ENCODE measurements around the gene CLMN. TPM values are rescaled to one million over a fixed set of nuclear protein-coding genes. Genes with fewer than 3 reads are reported as not detected.

CLMN gene
- total and polyA plus RNA-seq, 8 donors: 17.4 to 78.1 (median 59.8) TPM

DNA sequence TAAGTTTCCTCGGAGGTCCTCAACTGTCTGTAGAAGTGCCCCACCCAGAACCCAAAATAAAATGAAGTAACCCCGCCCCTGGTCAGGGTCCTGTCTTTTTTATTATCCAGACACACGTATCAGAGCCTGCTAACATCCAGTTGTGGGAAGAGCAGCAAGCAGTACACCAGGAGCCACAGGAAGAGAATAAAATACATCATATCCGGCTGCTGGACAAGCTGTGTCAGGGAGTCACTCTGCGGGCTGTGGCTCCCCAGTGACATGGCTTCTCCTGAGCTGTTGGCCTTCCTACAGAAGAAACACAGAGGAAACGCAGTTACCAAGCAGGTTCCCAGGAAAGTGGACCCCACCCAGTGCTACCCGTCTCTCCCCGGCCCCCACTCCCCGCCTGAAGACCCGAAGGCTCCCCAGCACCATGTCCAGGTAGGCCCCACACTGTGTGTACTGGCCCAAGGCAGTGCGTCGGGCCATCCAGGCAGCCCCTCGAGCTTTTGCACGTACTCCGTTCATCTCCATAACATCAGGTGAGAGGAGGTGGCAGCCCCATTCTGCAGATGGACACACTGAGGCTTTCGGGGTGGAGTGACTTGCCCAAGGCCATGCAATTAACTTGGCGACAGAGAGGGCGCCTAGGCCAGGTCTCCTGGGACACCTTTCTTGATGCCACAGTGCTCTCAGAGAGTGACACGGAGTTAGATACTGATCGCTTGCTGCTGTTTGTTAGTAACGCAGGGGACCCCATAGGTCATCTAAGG, 128.1 kb downstream of the CLMN start:
- TF ChIP-seq, protein P1, sequence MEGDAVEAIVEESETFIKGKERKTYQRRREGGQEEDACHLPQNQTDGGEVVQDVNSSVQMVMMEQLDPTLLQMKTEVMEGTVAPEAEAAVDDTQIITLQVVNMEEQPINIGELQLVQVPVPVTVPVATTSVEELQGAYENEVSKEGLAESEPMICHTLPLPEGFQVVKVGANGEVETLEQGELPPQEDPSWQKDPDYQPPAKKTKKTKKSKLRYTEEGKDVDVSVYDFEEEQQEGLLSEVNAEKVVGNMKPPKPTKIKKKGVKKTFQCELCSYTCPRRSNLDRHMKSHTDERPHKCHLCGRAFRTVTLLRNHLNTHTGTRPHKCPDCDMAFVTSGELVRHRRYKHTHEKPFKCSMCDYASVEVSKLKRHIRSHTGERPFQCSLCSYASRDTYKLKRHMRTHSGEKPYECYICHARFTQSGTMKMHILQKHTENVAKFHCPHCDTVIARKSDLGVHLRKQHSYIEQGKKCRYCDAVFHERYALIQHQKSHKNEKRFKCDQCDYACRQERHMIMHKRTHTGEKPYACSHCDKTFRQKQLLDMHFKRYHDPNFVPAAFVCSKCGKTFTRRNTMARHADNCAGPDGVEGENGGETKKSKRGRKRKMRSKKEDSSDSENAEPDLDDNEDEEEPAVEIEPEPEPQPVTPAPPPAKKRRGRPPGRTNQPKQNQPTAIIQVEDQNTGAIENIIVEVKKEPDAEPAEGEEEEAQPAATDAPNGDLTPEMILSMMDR (IDR thresholded peaks at IDR 0.05): no peak
- Histone ChIP-seq H3K4me3 (no peak overlapping the region), H3K36me3 (peaks cover 0 to 21% (median 0%) of the 10 kb centered on the region in 3 donors), H3K9me3 (no peaks in the 10 kb centered on the region), H3K27ac (no peak overlapping the region), H3K4me1 (no peaks in the 10 kb centered on the region), H3K27me3 (no peaks in the 10 kb centered on the region)
- ATAC-seq (no peak), DNase-seq (no peak), FAIRE-seq (no peak)
- intact Hi-C loops (cut with DNase I): no loop called here
- 91 to 95% methylated on average over 21 of the region's 21 CpGs for WGBS, 2 donors

DNA sequence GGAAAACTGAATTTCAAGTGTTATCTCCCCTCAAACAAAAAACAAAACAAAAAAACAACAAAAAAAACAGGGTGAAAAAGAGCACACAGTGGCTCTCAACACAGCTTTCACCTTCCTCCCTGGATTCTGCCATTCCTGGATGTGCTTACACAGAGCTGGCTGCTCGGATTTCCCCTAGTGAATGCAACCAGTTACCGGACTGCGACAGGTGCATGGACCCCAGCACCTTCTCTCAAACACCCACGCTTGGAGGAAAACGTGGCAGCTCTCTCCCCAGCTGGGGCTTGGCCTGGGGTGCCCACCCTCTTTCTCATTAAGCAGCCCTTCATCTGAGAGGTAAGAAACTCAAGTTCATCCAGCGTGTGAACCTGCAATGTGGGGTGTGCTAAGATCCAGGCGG, 128.9 kb downstream of the CLMN start:
- H3K27me3 ChIP-seq: no peaks in the 10 kb centered on the region
- FAIRE-seq: no peak
- intact Hi-C loops (cut with DNase I): no loop called here
- TF ChIP-seq, protein P1 (IDR thresholded peaks at IDR 0.05): no peak
- no peak for DNase-seq
- H3K4me3 ChIP-seq: no peak overlapping the region
- WGBS, 2 donors: 93 to 94% methylated on average over 7 of the region's 7 CpGs
- peaks cover 0 to 21% (median 0%) of the 10 kb centered on the region in 3 donors for H3K36me3 ChIP-seq
- H3K9me3 ChIP-seq: no peaks in the 10 kb centered on the region
- peaks cover 0 to 4% (median 0%) of the 10 kb centered on the region in 3 donors for H3K4me1 ChIP-seq
- no peak overlapping the region for H3K27ac ChIP-seq
- no peak for ATAC-seq

DNA sequence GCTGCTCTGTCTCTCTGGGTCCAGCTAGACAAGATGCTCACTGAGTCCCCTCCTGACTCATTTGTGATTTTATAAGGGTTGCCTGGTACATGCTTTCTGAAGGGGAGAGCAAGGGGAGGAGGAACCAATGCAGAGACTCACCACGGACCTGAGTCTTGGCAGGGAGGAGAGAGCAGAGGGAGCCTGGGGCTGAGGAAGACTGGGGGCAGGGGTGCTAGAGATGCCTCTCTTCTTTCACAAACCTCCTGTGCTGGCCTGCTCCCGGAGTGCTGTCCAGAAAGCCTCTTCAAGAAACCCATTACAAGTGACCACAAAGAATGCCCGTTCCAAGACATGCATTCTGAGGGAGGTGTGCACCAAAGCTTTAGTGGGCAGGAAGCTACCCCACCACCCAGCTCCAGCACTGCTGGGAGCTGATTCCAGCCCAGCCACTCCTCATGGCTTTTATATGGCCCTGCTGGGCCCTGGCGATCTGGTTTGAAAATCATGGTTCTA, 129.3 kb downstream of the CLMN start:
- no peaks in the 10 kb centered on the region for H3K9me3 ChIP-seq
- FAIRE-seq (no peak), DNase-seq (no peak), ATAC-seq (no peak)
- intact Hi-C loops (cut with DNase I): no loop called here
- H3K4me3 ChIP-seq: no peak overlapping the region
- 84 to 85% methylated on average over 4 of the region's 4 CpGs for WGBS, 2 donors
- H3K27ac ChIP-seq: no peak overlapping the region
- H3K27me3 ChIP-seq: no peaks in the 10 kb centered on the region
- peaks cover 0 to 21% (median 0%) of the 10 kb centered on the region in 3 donors for H3K36me3 ChIP-seq
- TF ChIP-seq, protein P1 (IDR thresholded peaks at IDR 0.05): no peak
- peaks cover 0 to 8% (median 0%) of the 10 kb centered on the region in 3 donors for H3K4me1 ChIP-seq

DNA sequence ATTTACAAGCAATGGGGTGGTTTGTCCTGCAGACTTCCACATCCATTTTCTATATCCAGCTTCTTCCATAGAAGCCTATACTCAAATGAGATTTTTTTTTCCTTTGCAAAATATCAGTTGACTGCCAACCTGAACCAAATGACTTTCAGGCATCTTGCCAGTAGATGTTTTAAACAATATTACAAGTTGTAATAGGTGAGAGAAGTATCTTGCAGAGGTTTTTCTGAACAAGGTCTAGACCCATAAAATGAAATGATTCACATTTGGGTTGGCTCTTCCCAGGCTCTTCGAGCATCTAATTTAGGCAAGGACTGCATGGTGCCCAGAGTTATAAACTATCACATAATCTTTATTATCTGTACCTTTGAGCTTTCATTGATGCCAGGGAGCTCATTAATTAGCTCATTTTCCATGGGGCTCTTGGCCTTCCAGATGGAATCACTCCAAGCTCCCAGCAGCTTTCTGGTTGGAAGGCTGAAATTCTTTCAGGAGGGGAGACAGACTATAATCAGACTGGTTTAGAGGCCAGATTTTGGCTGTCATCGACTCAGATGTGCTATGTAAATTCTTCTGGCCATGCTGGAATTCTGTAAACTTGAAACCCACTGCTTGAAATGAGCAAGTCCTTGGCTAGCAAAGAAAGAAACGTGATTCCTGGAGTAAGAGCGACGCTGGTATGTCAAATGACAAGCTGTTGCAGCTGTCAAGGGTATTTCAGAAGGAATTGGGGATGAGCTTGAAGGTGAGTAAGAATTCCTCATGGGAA, 130.2 kb downstream of the CLMN start:
- intact Hi-C loops (cut with DNase I): no loop called here
- peaks cover 0 to 21% (median 0%) of the 10 kb centered on the region in 3 donors for H3K36me3 ChIP-seq
- peaks cover 0 to 17% (median 5%) of the 10 kb centered on the region in 3 donors for H3K4me1 ChIP-seq
- TF ChIP-seq, protein P1 (IDR thresholded peaks at IDR 0.05): no peak
- WGBS, 2 donors: 65 to 71% methylated on average over 5 of the region's 5 CpGs
- DNase-seq (no peak), FAIRE-seq (no peak), ATAC-seq (no peak)
- no peak overlapping the region for H3K4me3 ChIP-seq
- peak overlapping the region in 1 of 4 donors; percentile 19 for H3K27ac ChIP-seq
- no peaks in the 10 kb centered on the region for H3K9me3 ChIP-seq
- no peaks in the 10 kb centered on the region for H3K27me3 ChIP-seq
